ENCODE measurements around the gene TPRN.

DNA sequence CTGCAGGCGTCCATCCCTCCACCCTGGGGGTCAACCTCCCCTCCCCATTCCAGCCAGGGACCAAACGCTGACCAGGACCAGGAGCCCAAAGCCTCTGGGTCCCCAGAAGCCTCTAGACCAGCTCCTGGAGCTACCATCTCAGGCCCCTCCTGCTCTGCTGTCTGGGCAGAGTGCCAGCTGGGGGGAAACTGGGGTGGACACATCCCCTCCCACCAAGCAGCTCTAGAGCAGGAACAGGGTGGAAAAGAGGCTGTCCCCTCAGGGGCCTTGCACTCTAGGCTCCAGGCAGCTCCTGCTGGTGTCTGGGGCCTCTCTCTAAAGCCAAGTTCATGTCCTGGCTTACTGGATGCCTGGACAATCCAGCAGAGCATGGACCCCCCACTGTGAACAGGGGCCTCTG lies 7.7 kb downstream of the TPRN start:
- no peak for TF ChIP-seq EZH2 (IDR thresholded peaks at IDR 0.05; ENCODE audit: borderline replicate concordance, low read length)
- TF ChIP-seq CTCF (conservative IDR thresholded peaks at IDR 0.05 in 1 of 2, IDR thresholded peaks at IDR 0.05 in 1 of 2; ENCODE audit: extremely low read depth in 1 of 2, insufficient read depth in 1 of 2, low read depth in 1 of 2, low read length in 2 of 2), result no peak

Measured in mammary epithelial cell (primary cell).